Adipose tissue (tissue), 3 donors: ENCODE measurements around the gene ZC3H8. TPM values are rescaled to one million over a fixed set of nuclear protein-coding genes. Genes with fewer than 3 reads are reported as not detected.

Experiments used
- H3K27ac ChIP-seq: one replicate; pipeline ENCODE4 v1.5.1; 2013; ENCODE audit warnings: low read depth, low read length
- WGBS, 3 donors: extraction: QIAGEN DNeasy Blood & Tissue Kit; methylation state at CpG; one replicate each; pipeline ENCODE4 v1.1.7; 2013; 5-methylcytosine and 5-hydroxymethylcytosine counted together
- polyA plus RNA-seq, 3 donors: library from polyadenylated mRNA; stranded (reverse); fragments of 200-250 nt; gene quantifications; one replicate each; pipeline ENCODE4 v1.2.3, GENCODE V29; 2013
- donor health status: healthy with polysubstance abuse.
- donor health status: Bipolar disorder and iron deficiency.
- donor health status: healthy.

Gene ZC3H8
- polyA plus RNA-seq, 3 donors: 2.9 to 6.3 (median 4.4) TPM

- WGBS, 3 donors: 76 to 92% (median 87%) methylated on average over 3 of the region's 3 CpGs
- no peak overlapping the region for H3K27ac ChIP-seq
Measured at GRCh38 chr2:112175333-112175732, 79.5 kb downstream of the ZC3H8 start.

GRCh38 chr2:112174383-112174782 lies 80.5 kb downstream of the ZC3H8 start:
- no peak overlapping the region for H3K27ac ChIP-seq
- 79 to 81% (median 79%) methylated on average over 4 of the region's 4 CpGs for WGBS, 3 donors

GRCh38 chr2:112173646-112174319 lies 81.1 kb downstream of the ZC3H8 start:
- 89 to 94% (median 91%) methylated on average over 11 of the region's 11 CpGs for WGBS, 3 donors

GRCh38 chr2:112170495-112170894 lies 84.3 kb downstream of the ZC3H8 start:
- WGBS, 3 donors: 94 to 98% (median 98%) methylated on average over 4 of the region's 4 CpGs
- no peak overlapping the region for H3K27ac ChIP-seq

More at GRCh38 chr2:112173646-112174319, 81.1 kb downstream of the ZC3H8 start:
- H3K27ac ChIP-seq: no peak overlapping the region

- WGBS, 3 donors: 83% methylated on average over 10 of the region's 10 CpGs
- no peak overlapping the region for H3K27ac ChIP-seq
Measured at GRCh38 chr2:112168422-112169124, 86.3 kb downstream of the ZC3H8 start.

- WGBS, 3 donors: 73 to 84% (median 81%) methylated on average over 14 of the region's 14 CpGs
- no peak overlapping the region for H3K27ac ChIP-seq
Measured at GRCh38 chr2:112166806-112167499, 87.9 kb downstream of the ZC3H8 start.

- WGBS, 3 donors: 90 to 94% (median 94%) methylated on average over 4 of the region's 4 CpGs
- H3K27ac ChIP-seq: no peak overlapping the region
Measured at GRCh38 chr2:112165296-112165695, 89.5 kb downstream of the ZC3H8 start.

GRCh38 chr2:112164876-112165275 lies 90.0 kb downstream of the ZC3H8 start:
- H3K27ac ChIP-seq: no peak overlapping the region
- 87 to 92% (median 91%) methylated on average over 11 of the region's 11 CpGs for WGBS, 3 donors

- WGBS, 3 donors: 65 to 87% (median 83%) methylated on average over 9 of the region's 9 CpGs
- no peak overlapping the region for H3K27ac ChIP-seq
Measured at GRCh38 chr2:112163541-112163981, 91.3 kb downstream of the ZC3H8 start.

GRCh38 chr2:112162956-112163355 lies 91.9 kb downstream of the ZC3H8 start:
- 94 to 96% (median 96%) methylated on average over 11 of the region's 11 CpGs for WGBS, 3 donors
- H3K27ac ChIP-seq: no peak overlapping the region

- WGBS, 3 donors: 94 to 97% (median 97%) methylated on average over 6 of the region's 6 CpGs
- no peak overlapping the region for H3K27ac ChIP-seq
Measured at GRCh38 chr2:112162341-112162740, 92.5 kb downstream of the ZC3H8 start.

Other genes with a start within 250 kb of the ZC3H8 start
- gene TMEM87B, start 199.8 kb downstream of the ZC3H8 start, polyA plus RNA-seq: 10 to 100 TPM; 10.0 to 10.3 (median 10.3) TPM
- 1 to 10 TPM in 2 of 3 donors, under 1 TPM in 1; 0.66 to 7.1 (median 1.7) TPM for gene FBLN7, start 116.7 kb downstream of the ZC3H8 start, polyA plus RNA-seq
- 1 to 10 TPM in 2 of 3 donors, under 1 TPM in 1; 1.00 to 5.3 (median 1.5) TPM for gene ZC3H6, start 20.6 kb upstream of the ZC3H8 start, polyA plus RNA-seq
- 1 to 10 TPM in 2 of 3 donors, under 1 TPM in 1; 0.65 to 2.2 (median 1.6) TPM for gene RGPD8, start 178.6 kb upstream of the ZC3H8 start, polyA plus RNA-seq
- gene TTL, start 227.1 kb upstream of the ZC3H8 start, polyA plus RNA-seq: 10 to 100 TPM in 1 of 3 donors, 1 to 10 TPM in 2; 3.7 to 10.8 (median 9.9) TPM